ENCODE results near the gene ATP6V0C.
"Not testable (repeated sequence)": the region's sequence is repeated elsewhere in the genome, so short reads cannot be mapped to it uniquely, and the experiment has no call there.

ATP6V0C gene

GRCh38 chr16:2474877-2475412 is 38.8 kb upstream of the ATP6V0C start, which contains the start of gene TBC1D24:
TBC1D24 (plus strand) TSS chr16:2475127; CDS start chr16:2496149, 21,022 bp downstream.
- DNase-seq (ENCODE audit: low read depth in 2 of 2, low spot score in 1 of 2) = peak; percentile 47 to 74

- no peak for DNase-seq (ENCODE audit: low read depth in 2 of 2, low spot score in 1 of 2)
These were observed 38.1 kb upstream of the ATP6V0C start for GRCh38 chr16:2475413-2476344.

- no peak for DNase-seq (ENCODE audit: low read depth in 2 of 2, low spot score in 1 of 2)
These were observed 37.4 kb upstream of the ATP6V0C start for GRCh38 chr16:2476345-2476720.

GRCh38 chr16:2476741-2477140 is 37.0 kb upstream of the ATP6V0C start:
- DNase-seq (ENCODE audit: low read depth in 2 of 2, low spot score in 1 of 2) = no peak

- no peak for DNase-seq (ENCODE audit: low read depth in 2 of 2, low spot score in 1 of 2)
These were observed 36.4 kb upstream of the ATP6V0C start for GRCh38 chr16:2477327-2477726.

GRCh38 chr16:2478279-2478678 is 35.5 kb upstream of the ATP6V0C start:
- DNase-seq (ENCODE audit: low read depth in 2 of 2, low spot score in 1 of 2) = no peak

- not testable (repeated sequence) for DNase-seq (ENCODE audit: low read depth in 2 of 2, low spot score in 1 of 2)
These were observed 33.8 kb upstream of the ATP6V0C start for GRCh38 chr16:2479996-2480395.

- DNase-seq (ENCODE audit: low read depth in 2 of 2, low spot score in 1 of 2) = no peak
These were observed 32.8 kb upstream of the ATP6V0C start for GRCh38 chr16:2480948-2481347.

GRCh38 chr16:2481676-2482075 is 32.1 kb upstream of the ATP6V0C start:
- DNase-seq (ENCODE audit: low read depth in 2 of 2, low spot score in 1 of 2) = no peak

GRCh38 chr16:2482249-2482648 is 31.5 kb upstream of the ATP6V0C start:
- no peak for DNase-seq (ENCODE audit: low read depth in 2 of 2, low spot score in 1 of 2)

GRCh38 chr16:2482708-2483534 is 30.8 kb upstream of the ATP6V0C start:
- DNase-seq (ENCODE audit: low read depth in 2 of 2, low spot score in 1 of 2) = no peak

GRCh38 chr16:2483939-2484897 is 29.5 kb upstream of the ATP6V0C start:
- DNase-seq (ENCODE audit: low read depth in 2 of 2, low spot score in 1 of 2) = no peak

- DNase-seq (ENCODE audit: low read depth in 2 of 2, low spot score in 1 of 2) = no peak
These were observed 28.7 kb upstream of the ATP6V0C start for GRCh38 chr16:2484898-2485508.

- no peak for DNase-seq (ENCODE audit: low read depth in 2 of 2, low spot score in 1 of 2)
These were observed 27.8 kb upstream of the ATP6V0C start for GRCh38 chr16:2485811-2486507.

- DNase-seq (ENCODE audit: low read depth in 2 of 2, low spot score in 1 of 2) = peak; percentile 53 to 60
These were observed 26.9 kb upstream of the ATP6V0C start for GRCh38 chr16:2486645-2487516.

GRCh38 chr16:2487517-2487842 is 26.3 kb upstream of the ATP6V0C start:
- DNase-seq (ENCODE audit: low read depth in 2 of 2, low spot score in 1 of 2) = no peak

- no peak for DNase-seq (ENCODE audit: low read depth in 2 of 2, low spot score in 1 of 2)
These were observed 25.7 kb upstream of the ATP6V0C start for GRCh38 chr16:2487903-2488531.

GRCh38 chr16:2489581-2489980 is 24.2 kb upstream of the ATP6V0C start:
- no peak for DNase-seq (ENCODE audit: low read depth in 2 of 2, low spot score in 1 of 2)

Measured in stimulated activated CD8-positive, alpha-beta memory T cell treated with anti-CD3 and anti-CD28 coated beads, Interleukin-4, amount 100 ng/mL, for 1 hour (primary cell).